GM12892 (cell line): ENCODE data around the gene CLCN4.

Experiments used
- POLR2A ChIP-seq: IDR thresholded peaks from 2 replicates; pipeline ENCODE4 v1.6.1; 2011; ENCODE audit warnings: low read depth, low read length, control low read depth
- POLR2AphosphoS5 ChIP-seq: IDR thresholded peaks from 2 replicates; pipeline ENCODE4 v1.6.1; 2011; ENCODE audit warnings: low read depth, low read length, control low read depth
- TAF1 ChIP-seq: IDR thresholded peaks from 2 replicates; pipeline ENCODE4 v1.6.1; 2011; ENCODE audit warnings: low read depth, mild to moderate bottlenecking, control low read depth, low read length, borderline replicate concordance

DNA sequence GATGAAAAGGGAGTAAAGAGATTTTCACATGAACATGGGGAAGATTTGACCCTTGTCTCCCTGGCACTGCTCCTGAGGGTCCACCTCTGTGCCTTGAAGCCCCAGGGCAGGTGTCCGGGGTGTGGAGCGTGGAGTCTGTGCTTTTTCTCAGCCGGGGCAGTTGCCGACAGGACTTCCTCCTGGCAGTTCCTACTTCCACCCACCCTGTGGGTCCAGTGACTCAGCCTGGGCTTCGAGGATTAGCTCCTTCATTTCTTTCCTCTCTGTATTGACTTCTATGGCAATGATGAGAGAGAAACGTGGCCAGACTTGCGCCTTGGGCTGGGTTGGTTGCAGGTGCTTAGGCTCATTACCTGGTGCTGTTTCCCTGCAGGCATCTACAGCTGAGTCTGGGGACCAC, 35.9 kb upstream of the CLCN4 start:
- no peak for TF ChIP-seq POLR2AphosphoS5
- TF ChIP-seq POLR2A, result no peak
- TF ChIP-seq TAF1, result no peak
